Astrocyte (in vitro differentiated cells and primary cell): ENCODE results near the gene DOCK6. TPM values are rescaled to one million over a fixed set of nuclear protein-coding genes. Genes with fewer than 3 reads are reported as not detected.

Experiments used
- DNase-seq: peaks from one replicate; pipeline ENCODE4 v3.0.0-alpha.2; 2010; ENCODE audit warnings: low read depth
- FAIRE-seq: peaks from 2 replicates; lab custom pipeline; 2011; peaks lifted over from hg19 to GRCh38; lab: Jason Lieb, UNC
- H2AFZ ChIP-seq: 2 replicates; pipeline ENCODE4 v1.6.0; 2012; ENCODE audit warnings: low read depth, low read length, inconsistent platforms
- H3K27ac ChIP-seq: 2 replicates; pipeline ENCODE4 v1.5.1; 2011; ENCODE audit warnings: low read depth, low read length, inconsistent platforms
- H3K27me3 ChIP-seq: 2 replicates; pipeline ENCODE4 v1.6.0; 2011; ENCODE audit warnings: low read length, inconsistent platforms; ENCODE audit not compliant: insufficient read depth
- H3K36me3 ChIP-seq: 2 replicates; pipeline ENCODE4 v1.5.1; 2011; ENCODE audit warnings: low read length, inconsistent platforms; ENCODE audit not compliant: insufficient read depth
- H3K4me1 ChIP-seq: 2 replicates; pipeline ENCODE4 v1.5.1; 2011; ENCODE audit warnings: low read length, inconsistent platforms; ENCODE audit not compliant: insufficient read depth
- H3K4me2 ChIP-seq: 2 replicates; pipeline ENCODE4 v1.6.0; 2012; ENCODE audit warnings: low read length, inconsistent platforms
- H3K4me3 ChIP-seq: 2 replicates; pipeline ENCODE4 v1.5.1; 2011; ENCODE audit warnings: low read depth, mild to moderate bottlenecking, low read length, inconsistent platforms; ENCODE audit not compliant: insufficient read depth
- H3K79me2 ChIP-seq: 2 replicates; pipeline ENCODE4 v1.6.0; 2012; ENCODE audit warnings: mild to moderate bottlenecking, low read length, inconsistent platforms; ENCODE audit not compliant: insufficient read depth
- H3K9ac ChIP-seq: 2 replicates; pipeline ENCODE4 v1.6.0; 2012; ENCODE audit warnings: mild to moderate bottlenecking, low read length, inconsistent platforms
- H3K9me3 ChIP-seq: 2 replicates; pipeline ENCODE4 v1.5.1; 2012; ENCODE audit warnings: low read depth, mild to moderate bottlenecking, low read length, inconsistent platforms; ENCODE audit not compliant: insufficient read depth
- H4K20me1 ChIP-seq: 2 replicates; pipeline ENCODE4 v1.6.0; 2012; ENCODE audit warnings: low read length, inconsistent platforms; ENCODE audit not compliant: insufficient read depth
- H3K27ac Mint-ChIP-seq: one replicate; pipeline ENCODE4 v1.8.0; 2021; ENCODE audit warnings: mild to moderate bottlenecking, mixed read lengths; ENCODE audit not compliant: unreplicated experiment
- H3K27me3 Mint-ChIP-seq: one replicate; pipeline ENCODE4 v1.8.0; 2021; ENCODE audit warnings: low read depth, mixed read lengths; ENCODE audit not compliant: unreplicated experiment
- H3K36me3 Mint-ChIP-seq: one replicate; pipeline ENCODE4 v1.8.0; 2021; ENCODE audit warnings: low read depth, mixed read lengths; ENCODE audit not compliant: unreplicated experiment
- H3K4me1 Mint-ChIP-seq: one replicate; pipeline ENCODE4 v1.8.0; 2021; ENCODE audit warnings: low read depth, mixed read lengths; ENCODE audit not compliant: unreplicated experiment
- H3K4me3 Mint-ChIP-seq: one replicate; pipeline ENCODE4 v1.8.0; 2021; ENCODE audit warnings: mild to moderate bottlenecking, moderate library complexity, mixed read lengths; ENCODE audit not compliant: unreplicated experiment
- H3K9me3 Mint-ChIP-seq: one replicate; pipeline ENCODE4 v1.8.0; 2021; ENCODE audit warnings: mild to moderate bottlenecking, mixed read lengths; ENCODE audit not compliant: unreplicated experiment
- EZH2 ChIP-seq: IDR thresholded peaks from 2 replicates; pipeline ENCODE4 v1.6.1; 2012; ENCODE audit warnings: mild to moderate bottlenecking, low read length, inconsistent platforms; ENCODE audit not compliant: insufficient read depth
- total RNA-seq: library from RNA; stranded (reverse); gene quantifications from 2 replicates; pipeline ENCODE4 v1.2.1, GENCODE V29; 2021
- TF ChIP-seq, protein P1 (sequence below): IDR thresholded peaks from 2 replicates; pipeline ENCODE4 v1.5.1; 2011; ENCODE audit warnings: low read depth, mild to moderate bottlenecking, inconsistent platforms, low read length, moderate library complexity; ENCODE audit not compliant: insufficient read depth

Gene DOCK6
- total RNA-seq, 1 donor from 2014 or later = 38.3 TPM

DNA sequence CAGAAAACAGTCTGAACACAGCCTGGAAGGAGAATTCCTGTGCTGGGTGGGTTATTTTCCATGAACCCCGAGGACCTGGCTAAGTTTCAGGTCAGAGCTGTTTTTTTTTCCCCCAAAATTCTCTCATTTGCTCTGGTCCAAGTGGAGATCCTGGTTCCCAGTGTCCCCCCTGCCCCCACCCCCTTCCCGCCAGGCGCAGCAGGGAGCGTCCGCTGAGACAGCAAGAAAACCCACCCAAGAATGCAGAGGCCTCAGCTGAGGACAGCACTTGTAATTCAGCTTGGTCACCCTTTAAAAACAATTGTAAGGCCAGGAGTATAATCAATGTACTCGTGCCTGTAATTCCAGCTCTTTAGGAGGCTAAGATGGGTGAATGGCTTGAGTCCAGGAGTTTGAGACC is 22.2 kb upstream of the DOCK6 start:
- TF ChIP-seq, protein P1, sequence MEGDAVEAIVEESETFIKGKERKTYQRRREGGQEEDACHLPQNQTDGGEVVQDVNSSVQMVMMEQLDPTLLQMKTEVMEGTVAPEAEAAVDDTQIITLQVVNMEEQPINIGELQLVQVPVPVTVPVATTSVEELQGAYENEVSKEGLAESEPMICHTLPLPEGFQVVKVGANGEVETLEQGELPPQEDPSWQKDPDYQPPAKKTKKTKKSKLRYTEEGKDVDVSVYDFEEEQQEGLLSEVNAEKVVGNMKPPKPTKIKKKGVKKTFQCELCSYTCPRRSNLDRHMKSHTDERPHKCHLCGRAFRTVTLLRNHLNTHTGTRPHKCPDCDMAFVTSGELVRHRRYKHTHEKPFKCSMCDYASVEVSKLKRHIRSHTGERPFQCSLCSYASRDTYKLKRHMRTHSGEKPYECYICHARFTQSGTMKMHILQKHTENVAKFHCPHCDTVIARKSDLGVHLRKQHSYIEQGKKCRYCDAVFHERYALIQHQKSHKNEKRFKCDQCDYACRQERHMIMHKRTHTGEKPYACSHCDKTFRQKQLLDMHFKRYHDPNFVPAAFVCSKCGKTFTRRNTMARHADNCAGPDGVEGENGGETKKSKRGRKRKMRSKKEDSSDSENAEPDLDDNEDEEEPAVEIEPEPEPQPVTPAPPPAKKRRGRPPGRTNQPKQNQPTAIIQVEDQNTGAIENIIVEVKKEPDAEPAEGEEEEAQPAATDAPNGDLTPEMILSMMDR = no peak
- no peak for TF ChIP-seq EZH2
- Histone ChIP-seq H2AFZ (no peak overlapping the region), H4K20me1 (no peaks in the 10 kb centered on the region), H3K27me3 (peaks cover 2% of the 10 kb centered on the region), H3K9ac (no peak overlapping the region), H3K79me2 (no peaks in the 10 kb centered on the region), H3K4me1 (peaks cover 5% of the 10 kb centered on the region), H3K36me3 (no peaks in the 10 kb centered on the region), H3K9me3 (no peaks in the 10 kb centered on the region), H3K4me2 (no peak overlapping the region), H3K27ac (no peak overlapping the region), H3K4me3 (no peak overlapping the region)
- Mint-ChIP-seq H3K36me3 (no peaks in the 10 kb centered on the region), H3K9me3 (peaks cover 2% of the 10 kb centered on the region), H3K27me3 (peaks cover 4% of the 10 kb centered on the region), H3K4me3 (no peak overlapping the region), H3K27ac (no peak overlapping the region), H3K4me1 (no peaks in the 10 kb centered on the region)
- FAIRE-seq (no peak), DNase-seq (no peak)

GRCh38 chr19:11281356-11282049 is 19.2 kb upstream of the DOCK6 start:
- Histone ChIP-seq H3K4me3 (no peak overlapping the region), H3K27me3 (peaks cover 5% of the 10 kb centered on the region), H3K79me2 (no peaks in the 10 kb centered on the region), H3K36me3 (no peaks in the 10 kb centered on the region), H3K4me2 (no peak overlapping the region), H3K4me1 (no peaks in the 10 kb centered on the region), H4K20me1 (no peaks in the 10 kb centered on the region), H3K9ac (no peak overlapping the region), H2AFZ (no peak overlapping the region), H3K27ac (no peak overlapping the region), H3K9me3 (no peaks in the 10 kb centered on the region)
- DNase-seq = no peak
- no peak for TF ChIP-seq EZH2
- TF ChIP-seq, protein P1 = no peak
- Mint-ChIP-seq H3K27ac (no peak overlapping the region), H3K4me3 (no peak overlapping the region), H3K36me3 (no peaks in the 10 kb centered on the region), H3K9me3 (peaks cover 2% of the 10 kb centered on the region), H3K27me3 (peaks cover 6% of the 10 kb centered on the region), H3K4me1 (no peaks in the 10 kb centered on the region)
- no peak for FAIRE-seq

GRCh38 chr19:11279505-11280236 is 17.3 kb upstream of the DOCK6 start:
- Mint-ChIP-seq H3K36me3 (no peaks in the 10 kb centered on the region), H3K27ac (no peak overlapping the region), H3K4me3 (no peak overlapping the region), H3K27me3 (peaks cover 6% of the 10 kb centered on the region), H3K4me1 (no peaks in the 10 kb centered on the region), H3K9me3 (peaks cover 2% of the 10 kb centered on the region)
- H3K36me3 ChIP-seq = no peaks in the 10 kb centered on the region
- no peak overlapping the region for H3K9ac ChIP-seq
- peaks cover 5% of the 10 kb centered on the region for H3K27me3 ChIP-seq
- H3K79me2 ChIP-seq = no peaks in the 10 kb centered on the region
- DNase-seq = no peak
- H3K4me3 ChIP-seq = no peak overlapping the region
- TF ChIP-seq EZH2 = no peak
- TF ChIP-seq, protein P1 = no peak
- no peak overlapping the region for H3K4me2 ChIP-seq
- H3K27ac ChIP-seq = no peak overlapping the region
- no peak overlapping the region for H2AFZ ChIP-seq
- H3K9me3 ChIP-seq = no peaks in the 10 kb centered on the region
- H4K20me1 ChIP-seq = no peaks in the 10 kb centered on the region
- no peak for FAIRE-seq
- no peaks in the 10 kb centered on the region for H3K4me1 ChIP-seq
